ENCODE results near the gene ATXN7L2.
A peak's percentile ranks its signal among the peaks of the same experiment; 100 is the strongest.

ATXN7L2 gene

DNA sequence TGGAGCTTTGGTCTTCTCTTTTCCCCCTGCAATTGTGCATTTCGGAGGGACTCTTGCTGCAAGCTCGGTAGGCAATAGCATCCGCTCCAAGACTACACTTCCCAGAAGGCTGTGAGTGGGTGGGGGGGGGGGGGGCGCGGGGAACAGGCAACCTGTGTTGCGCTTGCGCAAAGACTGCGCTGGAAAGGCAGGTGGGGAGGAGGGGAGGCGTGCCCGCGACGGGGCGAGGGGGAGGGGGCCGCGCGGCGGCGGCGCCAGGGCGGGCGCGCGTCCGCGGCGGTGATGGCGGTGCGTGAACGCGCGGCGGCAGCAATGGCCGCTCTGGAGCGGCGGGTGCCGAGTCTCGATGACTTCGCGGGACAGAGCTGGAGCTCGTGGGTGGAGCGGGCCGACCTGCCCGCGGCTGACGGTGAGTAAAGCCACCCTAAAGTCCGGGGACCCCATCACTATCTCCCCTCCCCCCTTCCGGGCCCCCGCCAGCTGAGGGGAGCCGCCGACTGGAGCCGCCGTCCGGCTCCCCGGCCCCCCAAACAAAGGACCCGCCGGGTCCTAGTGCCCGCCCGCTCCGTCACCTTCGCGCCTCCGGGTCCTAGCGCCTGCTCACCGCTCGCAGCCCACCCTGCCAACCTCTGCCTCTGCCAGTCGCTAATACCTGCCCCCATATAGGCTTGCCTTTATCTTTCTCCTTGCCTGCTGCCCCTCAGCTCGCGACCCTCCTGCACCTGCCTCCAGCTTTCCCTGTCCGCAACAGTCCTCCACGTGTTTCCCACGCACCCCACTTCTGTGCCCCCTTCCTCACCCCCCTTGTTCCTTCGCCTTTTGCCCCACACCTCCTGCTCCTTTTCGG lies at the start of gene ATXN7L2:
ATXN7L2 (plus strand) TSS at position 234 of the 847 bp plus-strand sequence; CDS start at position 283, 49 bp downstream.
- TF ChIP-seq MAX (IDR thresholded peaks at IDR 0.05; ENCODE audit: low read depth, low read length), result peak; percentile 83
- TF ChIP-seq CTCF (IDR thresholded peaks at IDR 0.05; ENCODE audit: low read depth, low read length), result no peak
- peak; percentile 93 for TF ChIP-seq MYC (IDR thresholded peaks at IDR 0.05; ENCODE audit: low read depth, low read length)
- TF ChIP-seq POLR2A (IDR thresholded peaks at IDR 0.05; ENCODE audit: extremely low read depth, insufficient read length), result peak; percentile 63
- H3K4me3 ChIP-seq (ENCODE audit: low read depth, low read length), result peak within 1 kb of the TSS; percentile 81
- peak; percentile 89 for DNase-seq (ENCODE audit: low read depth)

GRCh38 chr1:109434484-109434883 lies 49.2 kb upstream of the ATXN7L2 start:
- TF ChIP-seq CTCF (IDR thresholded peaks at IDR 0.05; ENCODE audit: low read depth, low read length) (no peak), MYC (IDR thresholded peaks at IDR 0.05; ENCODE audit: low read depth, low read length) (no peak), MAX (IDR thresholded peaks at IDR 0.05; ENCODE audit: low read depth, low read length) (no peak), POLR2A (IDR thresholded peaks at IDR 0.05; ENCODE audit: extremely low read depth, insufficient read length) (no peak)
- no peak for DNase-seq (ENCODE audit: low read depth)

DNA sequence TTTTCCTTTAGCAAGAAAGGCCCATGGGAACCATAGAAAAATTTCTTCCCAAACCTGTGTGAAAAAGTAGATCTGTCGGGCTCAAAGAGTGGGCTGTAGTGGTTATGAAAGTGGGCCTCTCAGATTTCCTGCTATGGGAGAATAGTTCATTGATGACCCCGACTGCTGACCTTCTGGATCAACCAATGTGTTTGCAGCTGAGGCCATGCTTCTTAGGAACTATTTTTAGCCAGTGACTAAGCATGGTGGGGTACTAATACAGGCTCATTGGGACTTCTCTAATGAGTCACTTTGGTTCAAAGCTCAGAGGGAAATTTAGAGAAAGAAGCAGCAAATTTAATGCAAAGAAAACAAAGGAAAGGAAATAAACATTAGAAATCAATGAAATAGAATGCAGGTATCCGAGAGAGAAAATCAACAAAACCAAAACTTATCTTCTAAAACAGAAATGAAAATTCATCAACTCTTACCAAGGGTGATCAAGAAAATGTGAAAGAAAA lies 44.9 kb upstream of the ATXN7L2 start:
- peak; percentile 67 for DNase-seq (ENCODE audit: low read depth)
- H3K4me3 ChIP-seq (ENCODE audit: low read depth, low read length), result no peak overlapping the region
- TF ChIP-seq CTCF (IDR thresholded peaks at IDR 0.05; ENCODE audit: low read depth, low read length) (no peak), MAX (IDR thresholded peaks at IDR 0.05; ENCODE audit: low read depth, low read length) (no peak), POLR2A (IDR thresholded peaks at IDR 0.05; ENCODE audit: extremely low read depth, insufficient read length) (no peak), MYC (IDR thresholded peaks at IDR 0.05; ENCODE audit: low read depth, low read length) (no peak)

More at GRCh38 chr1:109434484-109434883, 49.2 kb upstream of the ATXN7L2 start:
- no peak overlapping the region for H3K4me3 ChIP-seq (ENCODE audit: low read depth, low read length)

DNA sequence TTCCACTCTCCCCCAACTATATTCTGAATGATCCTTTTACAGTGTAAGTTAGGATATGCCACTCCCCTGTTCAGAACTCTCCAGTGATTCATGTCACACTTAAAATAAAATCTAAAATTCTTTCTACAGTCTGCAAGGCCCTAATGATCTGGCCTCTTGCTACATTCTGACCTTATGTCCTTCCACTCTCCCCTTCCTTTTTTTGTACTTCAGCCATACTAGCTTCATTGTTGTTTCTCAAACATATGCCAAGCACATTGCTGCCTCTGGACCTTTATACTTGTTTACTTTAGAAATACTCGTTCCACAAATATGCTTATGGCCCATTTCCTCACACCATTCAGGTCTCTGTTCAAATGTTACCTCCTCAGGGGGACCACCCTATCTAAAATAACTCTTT lies 42.6 kb upstream of the ATXN7L2 start:
- no peak for DNase-seq (ENCODE audit: low read depth)
- TF ChIP-seq MAX (IDR thresholded peaks at IDR 0.05; ENCODE audit: low read depth, low read length) (no peak), POLR2A (IDR thresholded peaks at IDR 0.05; ENCODE audit: extremely low read depth, insufficient read length) (no peak), CTCF (IDR thresholded peaks at IDR 0.05; ENCODE audit: low read depth, low read length) (no peak), MYC (IDR thresholded peaks at IDR 0.05; ENCODE audit: low read depth, low read length) (no peak)
- no peak overlapping the region for H3K4me3 ChIP-seq (ENCODE audit: low read depth, low read length)

- TF ChIP-seq MAX (IDR thresholded peaks at IDR 0.05; ENCODE audit: low read depth, low read length) (no peak), CTCF (IDR thresholded peaks at IDR 0.05; ENCODE audit: low read depth, low read length) (no peak), POLR2A (IDR thresholded peaks at IDR 0.05; ENCODE audit: extremely low read depth, insufficient read length) (no peak)
- no peak for DNase-seq (ENCODE audit: low read depth)
- H3K4me3 ChIP-seq (ENCODE audit: low read depth, low read length), result no peak overlapping the region
These were observed 40.2 kb upstream of the ATXN7L2 start for GRCh38 chr1:109443476-109443875.
